MM.1S (cell line): ENCODE results near the gene PARP3.

Experiments used
- DNase-seq: peaks from one replicate; pipeline ENCODE4 v3.0.0-alpha.2; 2015
- H2AFZ ChIP-seq: fragments of 300-600 bp; sonication (generic); 2 replicates; pipeline ENCODE4 v1.6.0; 2016; ENCODE audit warnings: antibody characterized with exemption, low read length
- H3F3A ChIP-seq: fragments of 300-600 bp; sonication (generic); 2 replicates; pipeline ENCODE4 v1.6.1; 2016; ENCODE audit warnings: mild to moderate bottlenecking, antibody characterized with exemption, low read length, moderate library complexity, mixed read lengths; ENCODE audit not compliant: insufficient read depth
- H3K27ac ChIP-seq: fragments of 300-600 bp; sonication (generic); 2 replicates; pipeline ENCODE4 v1.5.1; 2016; ENCODE audit warnings: mild to moderate bottlenecking, low read length
- H3K27me3 ChIP-seq: fragments of 300-600 bp; sonication (generic); replicated peaks from 2 replicates; pipeline ENCODE4 v1.6.0; 2016; ENCODE audit warnings: low read length; ENCODE audit not compliant: insufficient read depth
- H3K36me3 ChIP-seq: fragments of 300-600 bp; sonication (generic); replicated peaks from 2 replicates; pipeline ENCODE4 v1.6.1; 2016; ENCODE audit warnings: mild to moderate bottlenecking, low read length, mixed read lengths; ENCODE audit not compliant: insufficient read depth
- H3K4me1 ChIP-seq: fragments of 300-600 bp; sonication (generic); 2 replicates; pipeline ENCODE4 v1.6.1; 2016; ENCODE audit warnings: low read length, mixed read lengths
- H3K4me2 ChIP-seq: fragments of 300-600 bp; sonication (generic); 2 replicates; pipeline ENCODE4 v1.6.0; 2016; ENCODE audit warnings: low read depth, low read length
- H3K4me3 ChIP-seq: fragments of 300-600 bp; sonication (generic); 2 replicates; pipeline ENCODE4 v1.5.1; 2016; ENCODE audit warnings: low read length, mixed read lengths
- H3K79me2 ChIP-seq: fragments of 300-600 bp; sonication (generic); 2 replicates; pipeline ENCODE4 v1.6.1; 2016; ENCODE audit warnings: mixed run types, low read length, mixed read lengths
- H3K9ac ChIP-seq: fragments of 300-600 bp; sonication (generic); 2 replicates; pipeline ENCODE4 v1.6.1; 2016; ENCODE audit warnings: low read length, mixed read lengths
- H3K9me2 ChIP-seq: fragments of 300-600 bp; sonication (generic); replicated peaks from 2 replicates; pipeline ENCODE4 v1.6.1; 2016; ENCODE audit warnings: mild to moderate bottlenecking, low read length, mixed read lengths; ENCODE audit not compliant: insufficient read depth
- H3K9me3 ChIP-seq: fragments of 300-600 bp; sonication (generic); replicated peaks from 2 replicates; pipeline ENCODE4 v1.6.1; 2016; ENCODE audit warnings: mild to moderate bottlenecking, low read length, mixed read lengths; ENCODE audit not compliant: insufficient read depth
- H4K20me1 ChIP-seq: fragments of 300-600 bp; sonication (generic); 2 replicates; pipeline ENCODE4 v1.6.1; 2016; ENCODE audit warnings: mild to moderate bottlenecking, low read length, moderate library complexity, mixed read lengths; ENCODE audit not compliant: insufficient read depth
- CTCF ChIP-seq: fragments of 300-600 bp; sonication (generic); IDR thresholded peaks from 2 replicates; pipeline ENCODE4 v1.5.1; 2016; ENCODE audit warnings: antibody characterized with exemption, low read length, mixed read lengths
- EZH2 ChIP-seq: fragments of 300-600 bp; sonication (generic); optimal IDR thresholded peaks from 2 replicates; pipeline ENCODE3; 2017; ENCODE audit warnings: low read depth, mild to moderate bottlenecking, antibody characterized with exemption, low read length, mixed read lengths
- EZH2phosphoT487 ChIP-seq: fragments of 300-600 bp; sonication (generic); IDR thresholded peaks from 2 replicates; pipeline ENCODE4 v1.6.1; 2018; ENCODE audit warnings: antibody characterized with exemption, low read length

The PARP3 gene

DNA sequence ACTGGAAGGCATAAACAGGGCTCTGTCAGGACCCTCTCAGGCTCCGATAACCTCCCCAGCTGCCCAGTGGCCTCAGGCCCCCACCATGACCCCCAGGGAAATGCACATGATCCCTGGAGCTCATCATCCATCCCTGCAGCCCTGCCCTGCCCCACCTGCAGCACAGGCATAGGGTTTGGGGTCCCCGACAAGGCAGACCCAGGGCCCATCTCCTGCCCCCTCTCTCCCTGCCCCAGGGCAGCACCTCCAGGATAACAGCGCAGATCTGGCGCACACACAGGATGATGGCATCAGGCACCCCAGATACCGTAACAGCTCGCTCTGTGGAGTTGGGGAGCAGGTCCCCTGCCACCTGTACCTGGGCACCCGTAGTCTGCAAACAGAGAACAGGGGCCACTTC, 17.5 kb downstream of the PARP3 start:
- no peak for DNase-seq
- Histone ChIP-seq H3K4me1 (no peaks in the 10 kb centered on the region), H3K79me2 (no peaks in the 10 kb centered on the region), H3K36me3 (no peaks in the 10 kb centered on the region), H3K9me3 (no peaks in the 10 kb centered on the region), H3F3A (no peaks in the 10 kb centered on the region), H3K4me2 (no peak overlapping the region), H4K20me1 (no peaks in the 10 kb centered on the region), H3K27ac (no peak overlapping the region), H3K27me3 (peaks cover 7% of the 10 kb centered on the region; the same call in 1 of the 2 replicates), H3K9me2 (no peaks in the 10 kb centered on the region), H3K4me3 (no peak overlapping the region), H2AFZ (no peak overlapping the region), H3K9ac (no peak overlapping the region)
- TF ChIP-seq EZH2phosphoT487 (no peak), CTCF (no peak), EZH2 (no peak)

DNA sequence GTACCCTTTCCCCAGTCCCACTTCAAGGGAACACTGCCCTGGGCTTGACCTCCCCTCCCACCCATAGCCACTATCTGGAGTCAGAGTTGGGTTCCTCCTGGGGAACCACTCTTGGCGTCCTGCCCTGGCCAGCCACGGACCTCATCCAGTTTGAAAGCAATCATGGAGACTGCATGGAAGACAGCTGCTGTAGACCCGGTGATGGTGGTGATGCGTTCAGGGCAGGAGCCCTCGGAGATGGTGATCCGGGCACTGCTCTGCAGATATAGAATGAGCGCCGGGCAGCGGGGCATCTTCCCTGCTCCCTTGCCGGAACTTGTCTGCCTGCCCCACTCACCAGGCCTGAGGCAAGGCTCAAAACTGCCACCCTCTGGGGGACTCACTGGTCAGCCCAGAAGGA, 18.2 kb downstream of the PARP3 start:
- Histone ChIP-seq H3K9me3 (no peaks in the 10 kb centered on the region), H3F3A (no peaks in the 10 kb centered on the region), H3K79me2 (no peaks in the 10 kb centered on the region), H2AFZ (no peak overlapping the region), H3K27ac (no peak overlapping the region), H3K9ac (no peak overlapping the region), H3K4me3 (no peak overlapping the region), H3K4me1 (no peaks in the 10 kb centered on the region), H3K9me2 (no peaks in the 10 kb centered on the region), H3K27me3 (0 out of 2 replicates have a peak, but pooled peaks cover under 1% of the 10 kb centered on the region), H4K20me1 (no peaks in the 10 kb centered on the region), H3K36me3 (no peaks in the 10 kb centered on the region), H3K4me2 (no peak overlapping the region)
- TF ChIP-seq CTCF (no peak), EZH2phosphoT487 (no peak), EZH2 (no peak)
- no peak for DNase-seq

DNA sequence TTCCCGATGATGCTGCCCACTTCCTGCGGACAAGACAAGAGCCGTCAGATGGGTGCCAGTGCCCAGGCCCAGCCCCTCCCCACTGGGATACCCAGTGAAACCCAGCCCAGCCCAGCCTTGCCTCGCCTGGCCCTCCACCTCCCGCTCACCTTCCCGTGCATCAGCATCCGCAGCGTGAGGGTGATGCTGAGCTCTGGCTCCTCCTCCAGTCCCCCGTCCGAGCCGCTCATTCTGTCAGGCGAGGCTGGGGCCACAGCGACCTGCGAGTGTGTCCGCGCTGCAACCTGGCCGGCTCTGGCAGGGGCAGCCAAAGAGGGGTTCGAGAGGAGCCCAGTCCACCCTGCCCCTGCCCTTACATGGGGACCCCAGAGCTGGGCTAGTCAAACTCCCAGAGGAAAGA, 18.8 kb downstream of the PARP3 start:
- H3K27ac ChIP-seq = no peak overlapping the region
- H3K4me1 ChIP-seq = no peaks in the 10 kb centered on the region
- H3K27me3 ChIP-seq = no peaks in the 10 kb centered on the region
- no peaks in the 10 kb centered on the region for H3K9me2 ChIP-seq
- H3K79me2 ChIP-seq = no peaks in the 10 kb centered on the region
- H4K20me1 ChIP-seq = no peaks in the 10 kb centered on the region
- no peak overlapping the region for H3K9ac ChIP-seq
- no peaks in the 10 kb centered on the region for H3K36me3 ChIP-seq
- H3K4me2 ChIP-seq = no peak overlapping the region
- H3K4me3 ChIP-seq = no peak overlapping the region
- H3F3A ChIP-seq = no peaks in the 10 kb centered on the region
- DNase-seq = no peak
- TF ChIP-seq CTCF (no peak), EZH2phosphoT487 (no peak), EZH2 (no peak)
- no peak overlapping the region for H2AFZ ChIP-seq
- H3K9me3 ChIP-seq = no peaks in the 10 kb centered on the region
